ENCODE data around the gene ORM1. TPM values are rescaled to one million over a fixed set of nuclear protein-coding genes. Genes with fewer than 3 reads are reported as not detected.
A peak's percentile ranks its signal among the peaks of the same experiment; 100 is the strongest.
"Not testable (repeated sequence)": the region's sequence is repeated elsewhere in the genome, so short reads cannot be mapped to it uniquely, and the experiment has no call there.

The ORM1 gene
- not detected in 2 replicates for total RNA-seq (2014; rRNA removed; shearing (Covaris generic))
- not detected in 2 replicates for polyA plus RNA-seq (2015; cell fraction: cytosol; rRNA removed)
- polyA plus RNA-seq (2015; cell fraction: nucleus; rRNA removed), result not detected in 2 replicates

DNA sequence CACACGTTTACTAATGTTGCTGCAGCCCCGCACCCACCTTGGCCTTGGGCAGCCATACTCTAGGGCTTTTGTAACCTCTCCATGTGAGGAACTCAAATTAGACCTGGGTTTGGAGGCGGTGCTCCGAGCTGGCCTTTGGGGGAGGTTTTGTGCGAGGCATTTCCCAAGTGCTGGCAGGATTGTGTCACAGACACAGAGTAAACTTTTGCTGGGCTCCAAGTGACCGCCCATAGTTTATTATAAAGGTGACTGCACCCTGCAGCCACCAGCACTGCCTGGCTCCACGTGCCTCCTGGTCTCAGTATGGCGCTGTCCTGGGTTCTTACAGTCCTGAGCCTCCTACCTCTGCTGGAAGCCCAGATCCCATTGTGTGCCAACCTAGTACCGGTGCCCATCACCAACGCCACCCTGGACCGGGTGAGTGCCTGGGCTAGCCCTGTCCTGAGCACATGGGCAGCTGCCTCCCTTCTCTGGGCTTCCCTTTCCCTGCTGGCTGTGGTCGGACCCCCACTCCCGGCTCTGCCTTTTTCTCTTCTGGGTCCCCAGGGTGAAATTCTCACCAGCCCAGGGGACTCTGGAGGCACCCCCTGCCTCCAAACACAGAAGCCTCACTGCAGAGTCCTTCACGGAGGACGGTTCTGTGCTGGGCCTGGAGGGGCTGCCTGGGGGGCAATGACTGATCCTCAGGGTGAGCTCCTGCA lies at the start of gene ORM1:
Gene ORM1 (plus strand): TSS at position 268 of the 701 bp plus-strand sequence. CDS start 36 bp downstream, at position 304.
- not testable (repeated sequence) for DNase-seq (ENCODE audit: low read depth)

DNA sequence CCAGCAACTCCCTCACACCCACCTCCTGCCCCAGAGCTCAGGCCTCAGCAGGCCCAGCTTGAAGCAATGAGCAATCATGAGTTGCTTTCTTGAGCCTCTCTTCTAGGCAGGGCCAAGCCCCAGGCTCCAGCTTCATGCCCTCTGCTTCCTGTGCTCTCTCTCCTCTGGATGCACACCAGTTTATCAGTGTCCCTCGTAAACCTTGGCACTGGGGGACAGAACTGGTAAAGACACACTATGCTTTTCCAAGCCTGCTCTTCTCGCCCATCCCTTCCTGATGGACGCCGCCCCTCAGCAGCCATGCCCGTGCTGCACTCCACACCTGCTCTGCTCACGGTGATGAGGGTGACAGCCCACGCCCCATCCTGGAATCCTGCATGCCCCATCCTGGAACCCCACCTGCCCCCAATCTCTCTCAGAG lies 49.4 kb upstream of the ORM1 start:
- no peak for DNase-seq (ENCODE audit: low read depth)

GRCh38 chr9:114274217-114274616 lies 48.7 kb upstream of the ORM1 start:
- DNase-seq (ENCODE audit: low read depth), result no peak

- no peak for DNase-seq (ENCODE audit: low read depth)
Observed at GRCh38 chr9:114275246-114276004, 47.5 kb upstream of the ORM1 start.

DNA sequence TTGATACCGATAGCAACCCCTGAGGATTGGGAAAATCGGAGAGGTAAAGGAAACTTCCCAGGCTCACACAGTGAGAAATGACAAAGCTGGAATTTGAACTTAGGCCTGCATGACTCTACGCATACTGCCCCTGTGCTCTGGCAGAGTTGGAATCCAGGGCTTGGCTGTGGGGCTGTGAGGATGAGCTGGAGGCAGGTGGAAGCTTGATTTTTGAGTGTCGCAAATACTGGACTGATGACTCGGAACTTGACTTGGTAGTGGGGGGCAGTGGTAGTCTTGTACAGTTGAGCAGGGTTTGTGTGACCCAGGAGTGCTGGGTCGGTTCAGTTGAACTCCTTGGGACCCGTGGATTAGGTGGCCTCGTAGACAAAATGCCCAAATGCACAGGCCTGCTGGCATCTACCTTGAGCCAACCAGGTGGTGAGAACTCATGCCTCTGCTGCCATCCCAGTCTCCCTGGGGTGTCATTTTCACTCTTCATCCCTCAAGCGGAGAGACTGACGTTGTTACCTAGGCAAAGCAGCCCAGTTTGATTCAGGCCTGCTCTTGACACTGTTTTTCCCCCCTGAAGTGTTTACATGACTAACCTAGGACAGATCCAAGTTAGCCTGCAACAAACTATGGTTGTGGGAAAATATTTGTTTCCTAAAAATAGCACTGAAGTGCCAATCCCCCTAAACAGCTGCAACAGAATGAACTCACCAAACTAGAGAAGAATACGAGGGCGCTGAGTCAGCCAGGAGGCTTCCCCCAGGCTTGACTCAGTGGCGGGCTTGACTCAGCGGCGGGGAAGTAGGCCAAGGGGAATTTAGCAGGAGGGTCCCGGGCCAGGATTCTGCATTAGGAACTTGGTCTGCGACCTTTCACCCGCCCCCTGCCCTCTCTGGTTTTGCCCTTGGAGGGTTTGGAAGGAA lies 45.7 kb upstream of the ORM1 start:
- DNase-seq (ENCODE audit: low read depth), result peak; percentile 93

DNA sequence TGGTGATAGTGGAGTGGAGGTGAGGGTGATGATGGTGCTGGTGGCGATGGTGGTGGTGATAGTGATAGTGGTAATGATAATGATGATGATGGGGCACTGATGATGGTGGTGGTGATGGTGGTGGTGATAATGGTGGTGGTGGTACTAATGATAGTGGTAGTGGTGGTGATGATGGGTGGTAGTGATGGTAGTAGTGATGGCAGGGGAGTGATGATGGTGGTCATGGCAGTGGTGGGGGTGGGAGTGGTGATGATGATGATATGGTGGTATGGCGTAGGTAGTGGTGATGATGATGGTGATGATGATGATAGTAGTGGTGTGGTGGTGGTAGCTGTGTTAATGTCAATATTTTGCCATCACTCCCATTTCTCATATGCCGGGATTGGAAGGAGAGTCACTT lies 44.5 kb upstream of the ORM1 start:
- no peak for DNase-seq (ENCODE audit: low read depth)

DNA sequence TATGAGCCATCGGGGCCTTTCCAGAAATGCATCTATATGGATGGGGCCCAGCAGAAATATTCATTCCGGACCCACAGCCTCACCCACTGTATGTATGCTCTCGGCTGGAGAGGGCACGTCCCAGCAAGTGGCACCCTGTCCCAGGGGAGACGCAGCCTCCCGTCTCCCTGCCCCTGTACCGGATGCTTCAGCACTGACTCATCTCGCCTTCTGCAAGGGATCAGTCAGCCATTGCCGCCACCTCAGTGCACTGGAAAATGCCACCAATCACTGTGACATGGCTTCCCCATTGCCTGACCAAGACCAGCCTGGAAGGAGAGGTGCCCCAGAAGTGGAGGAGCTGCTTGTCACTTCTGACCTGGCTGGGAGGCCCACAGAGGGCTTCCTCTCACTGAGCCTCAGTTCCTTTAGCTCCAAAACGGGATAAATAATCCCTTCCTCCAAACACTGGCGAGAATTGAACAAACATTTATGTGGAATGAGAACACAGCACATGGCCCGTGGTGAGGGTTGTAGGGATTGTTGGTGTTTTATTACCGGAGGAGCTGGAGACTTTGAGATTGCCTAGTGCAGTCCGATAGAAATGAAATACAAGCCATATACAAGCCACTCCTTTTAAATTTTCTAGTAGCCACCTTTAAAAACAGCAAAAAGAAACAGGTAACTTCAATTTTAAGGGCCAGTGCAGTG lies 43.9 kb upstream of the ORM1 start:
- peak; percentile 83 for DNase-seq (ENCODE audit: low read depth)

GRCh38 chr9:114279693-114280092 lies 43.2 kb upstream of the ORM1 start:
- DNase-seq (ENCODE audit: low read depth), result no peak

GRCh38 chr9:114280636-114281472 lies 42.0 kb upstream of the ORM1 start:
- no peak for DNase-seq (ENCODE audit: low read depth)

GRCh38 chr9:114281473-114282103 lies 41.3 kb upstream of the ORM1 start:
- no peak for DNase-seq (ENCODE audit: low read depth)

- DNase-seq (ENCODE audit: low read depth), result no peak
Observed at GRCh38 chr9:114282104-114282485, 40.8 kb upstream of the ORM1 start.

GRCh38 chr9:114282507-114282906 lies 40.4 kb upstream of the ORM1 start:
- DNase-seq (ENCODE audit: low read depth), result no peak

GRCh38 chr9:114282926-114283325 lies 40.0 kb upstream of the ORM1 start:
- no peak for DNase-seq (ENCODE audit: low read depth)

- no peak for DNase-seq (ENCODE audit: low read depth)
Observed at GRCh38 chr9:114283551-114284111, 39.3 kb upstream of the ORM1 start.

DNA sequence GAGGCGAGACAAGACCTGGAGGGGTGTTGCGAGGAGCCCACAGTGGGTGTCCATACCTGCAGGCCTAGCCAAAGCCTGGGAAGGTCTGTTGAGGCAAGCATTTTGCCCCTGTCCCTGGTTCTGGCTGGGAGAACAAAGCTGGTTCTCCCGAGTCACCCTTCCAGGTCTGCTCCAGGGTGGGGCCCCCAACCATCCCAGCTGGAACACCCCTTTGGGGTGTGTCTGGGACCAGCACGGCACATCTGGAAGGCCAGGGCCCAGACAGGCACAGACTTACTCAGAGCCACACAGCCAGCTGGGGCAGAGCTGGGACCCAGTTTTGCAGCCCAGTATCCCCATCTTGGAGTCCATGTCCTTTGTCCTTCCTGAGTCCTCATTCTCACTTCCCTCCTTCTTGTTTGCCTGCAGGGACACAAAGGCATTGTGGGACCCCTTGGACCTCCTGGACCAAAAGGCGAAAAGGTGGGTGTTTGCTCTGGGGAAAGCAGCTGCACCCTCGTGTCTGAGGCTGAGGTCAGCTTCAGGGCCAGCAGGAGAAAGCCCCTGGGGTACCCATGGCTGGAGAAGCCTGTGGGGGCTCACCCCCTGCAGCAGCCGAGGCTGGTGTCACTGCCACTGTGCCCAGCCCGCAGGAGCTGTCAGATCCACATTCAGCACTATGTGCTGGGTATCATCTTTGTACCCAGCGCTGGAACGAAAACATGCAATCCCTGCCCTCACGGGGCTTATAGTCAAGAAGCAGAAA lies 38.4 kb upstream of the ORM1 start:
- DNase-seq (ENCODE audit: low read depth), result no peak

GRCh38 chr9:114285166-114285867 lies 37.6 kb upstream of the ORM1 start:
- peak; percentile 92 for DNase-seq (ENCODE audit: low read depth)

GRCh38 chr9:114286146-114286679 lies 36.7 kb upstream of the ORM1 start:
- no peak for DNase-seq (ENCODE audit: low read depth)

All from HT1080 (cell line).